SK-N-MC (cell line): ENCODE data around the gene KCNC2.

Experiments used
- EZH2 ChIP-seq: fragments of 200-600 bp; sonication (generic); IDR thresholded peaks from one replicate; pipeline ENCODE4 v1.6.1; 2017; ENCODE audit warnings: antibody characterized with exemption
- FOXP2 ChIP-seq: optimal IDR thresholded peaks from 2 replicates; pipeline ENCODE3; 2011; ENCODE audit warnings: mild to moderate bottlenecking, moderate library complexity; ENCODE audit not compliant: insufficient read depth; ENCODE audit errors: extremely low read length, control extremely low read depth
- POLR2AphosphoS5 ChIP-seq: IDR thresholded peaks from 2 replicates; pipeline ENCODE4 v1.6.1; 2012; ENCODE audit warnings: mild to moderate bottlenecking, low read depth, low read length, borderline replicate concordance

- TF ChIP-seq EZH2 (no peak), POLR2AphosphoS5 (no peak), FOXP2 (no peak)
Observed at GRCh38 chr12:75194250-75194649, 15.4 kb downstream of the KCNC2 start.
